Stimulated activated CD4-positive, alpha-beta T cell treated with anti-CD3 and anti-CD28 coated beads, Interleukin-1b, Interleukin-23, amount 100 ng/mL, for 4 hours (primary cell): ENCODE data around the gene IRF8.
"Not testable (repeated sequence)": the region's sequence is repeated elsewhere in the genome, so short reads cannot be mapped to it uniquely, and the experiment has no call there.

Experiments used
- DNase-seq, 2 donors: peaks; one replicate each; pipeline ENCODE4 v3.0.0-alpha.2; 2020; ENCODE audit warnings: low read depth in 2 of 2

The IRF8 gene

DNA sequence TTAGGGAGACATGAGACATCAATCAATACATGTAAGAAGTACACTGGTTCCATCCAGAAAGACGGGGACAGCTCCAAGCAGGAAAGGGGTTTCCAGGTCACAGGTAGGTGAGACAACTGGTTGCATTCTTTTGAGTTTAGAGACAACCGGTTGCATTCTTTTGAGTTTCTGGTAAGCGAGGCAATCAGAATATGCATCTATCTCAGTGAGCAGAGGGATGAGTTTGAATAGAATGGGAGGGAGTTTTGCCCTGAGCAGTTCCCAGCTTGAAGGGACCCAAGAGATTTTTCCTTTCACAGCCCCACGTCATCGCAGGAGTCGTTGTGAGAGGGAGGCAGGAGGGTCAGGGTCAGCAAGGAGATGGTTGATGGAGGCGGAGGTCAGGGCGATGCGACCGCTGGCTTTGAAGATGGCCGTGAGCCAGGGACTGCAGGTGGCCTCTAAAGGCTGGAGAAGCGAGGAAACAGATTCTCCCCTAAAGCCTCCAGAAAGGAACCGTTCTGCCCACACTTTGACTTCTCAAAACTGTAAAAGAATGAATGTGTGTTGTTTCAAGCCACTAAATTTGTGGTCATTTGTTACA is 36.5 kb downstream of the IRF8 start:
- DNase-seq: no peak

DNA sequence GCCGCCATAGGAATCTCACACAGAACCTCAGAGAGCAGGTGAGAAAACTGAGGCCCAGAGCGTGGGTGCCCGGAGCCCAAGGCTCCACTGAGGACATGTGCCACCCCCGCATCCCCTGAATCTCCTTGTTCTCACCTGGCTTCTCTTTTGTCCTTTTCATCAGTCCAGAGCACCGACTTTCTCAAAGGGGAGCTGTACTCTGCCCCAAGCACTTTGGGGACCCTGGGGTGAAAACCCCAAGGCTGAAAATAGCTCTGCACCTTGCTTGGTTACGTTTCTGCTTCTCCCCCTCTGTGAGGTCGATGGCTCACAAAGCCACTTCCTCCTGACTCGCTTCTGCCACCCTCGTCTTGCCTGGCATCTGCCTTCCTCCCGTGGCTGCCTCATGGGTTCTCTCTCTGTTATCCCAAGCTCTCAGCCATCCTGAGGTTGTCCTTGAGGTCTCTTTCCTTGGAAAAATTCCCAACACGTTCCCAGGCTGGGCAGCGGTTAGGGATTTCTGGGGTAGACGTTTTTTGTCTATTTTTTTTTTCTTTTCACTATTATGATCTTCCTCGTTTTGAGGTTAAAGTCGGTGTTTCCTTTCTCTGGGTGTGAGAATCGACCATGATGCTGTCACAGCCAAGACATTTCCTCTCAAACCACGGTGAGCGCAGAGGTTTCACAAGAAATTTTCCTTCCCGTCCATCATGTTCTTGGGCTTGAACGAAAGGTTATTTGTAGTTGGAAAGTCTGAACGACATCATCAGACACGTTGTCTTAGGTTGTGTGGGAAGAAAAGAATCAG is 37.2 kb downstream of the IRF8 start:
- DNase-seq: peak; percentile 52 to 65

DNA sequence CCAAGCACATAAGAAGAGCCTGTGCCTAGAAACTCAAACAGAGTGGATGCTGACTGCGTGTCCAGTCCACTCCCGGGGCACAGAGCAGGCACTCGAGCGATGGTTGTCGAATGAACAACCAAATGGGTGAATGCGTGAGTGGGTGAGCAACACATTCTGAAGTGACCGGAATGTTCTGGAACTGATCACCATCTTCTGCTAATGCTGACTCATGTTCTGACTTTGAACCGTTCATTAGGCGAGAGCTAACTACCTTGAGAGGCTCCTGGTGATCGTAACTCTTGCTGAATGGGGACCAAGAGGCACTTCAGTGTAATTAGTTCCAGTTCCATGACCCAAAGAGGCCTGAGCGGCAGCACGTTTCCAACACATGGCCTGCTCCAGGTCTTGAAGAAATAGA is 37.9 kb downstream of the IRF8 start:
- DNase-seq: peak in 1 of 2 donors; percentile 34

DNA sequence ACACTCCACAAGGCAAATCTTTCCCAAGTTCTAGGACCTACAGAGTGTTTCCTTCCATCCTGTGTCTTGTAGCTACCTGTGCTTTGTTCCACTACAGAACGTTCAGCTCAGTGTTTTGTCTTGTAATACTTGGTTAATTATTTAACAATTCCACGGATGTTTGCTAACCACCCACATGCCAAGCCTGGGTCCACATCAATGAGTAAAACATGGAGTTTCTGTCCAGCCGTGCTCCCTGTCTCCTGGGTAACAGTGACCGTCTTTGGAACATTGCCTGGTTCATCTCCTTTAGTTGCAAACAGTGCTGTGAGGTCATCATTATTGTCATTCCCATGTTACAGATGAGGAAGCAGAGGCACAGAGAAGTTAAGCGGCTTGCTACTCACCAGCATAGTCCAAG is 41.3 kb downstream of the IRF8 start:
- no peak for DNase-seq

DNA sequence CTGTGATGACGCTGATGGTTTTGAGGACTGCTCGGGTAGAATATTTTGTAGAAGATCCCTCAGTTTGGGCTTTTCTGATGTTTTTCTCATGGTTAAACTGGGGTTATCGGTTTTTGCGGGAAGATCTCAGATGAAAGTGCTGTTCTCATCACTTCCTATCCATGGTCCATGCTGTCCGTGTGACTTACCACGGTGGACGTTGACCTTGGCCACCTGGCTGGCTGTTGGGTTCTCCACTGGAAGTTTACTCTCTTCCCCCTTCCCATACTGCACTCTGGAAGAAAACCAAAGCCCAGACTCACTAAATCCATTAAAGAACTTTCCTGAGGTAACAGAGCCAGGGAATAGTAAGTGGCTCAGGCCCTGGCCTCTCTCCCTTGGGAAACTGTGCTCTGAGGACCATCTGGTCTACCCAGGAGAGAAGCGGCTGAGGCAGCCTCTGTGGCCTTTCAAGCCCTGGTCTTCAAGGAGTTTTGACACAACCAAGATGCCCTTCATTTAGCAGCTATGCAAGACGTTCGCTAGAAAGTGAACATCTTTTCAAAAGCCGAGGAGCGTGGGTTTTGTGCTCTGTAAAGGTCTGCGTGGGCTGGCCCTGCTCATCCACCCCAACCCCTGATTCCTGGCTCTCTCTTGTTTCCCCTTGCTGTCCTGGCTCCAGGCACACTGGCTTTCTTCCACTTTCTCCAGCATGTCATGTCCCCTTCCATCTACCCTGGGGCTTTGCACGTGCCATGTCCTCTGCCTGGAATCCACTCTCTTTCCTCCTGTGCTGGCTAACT is 43.1 kb downstream of the IRF8 start:
- DNase-seq: no peak

DNA sequence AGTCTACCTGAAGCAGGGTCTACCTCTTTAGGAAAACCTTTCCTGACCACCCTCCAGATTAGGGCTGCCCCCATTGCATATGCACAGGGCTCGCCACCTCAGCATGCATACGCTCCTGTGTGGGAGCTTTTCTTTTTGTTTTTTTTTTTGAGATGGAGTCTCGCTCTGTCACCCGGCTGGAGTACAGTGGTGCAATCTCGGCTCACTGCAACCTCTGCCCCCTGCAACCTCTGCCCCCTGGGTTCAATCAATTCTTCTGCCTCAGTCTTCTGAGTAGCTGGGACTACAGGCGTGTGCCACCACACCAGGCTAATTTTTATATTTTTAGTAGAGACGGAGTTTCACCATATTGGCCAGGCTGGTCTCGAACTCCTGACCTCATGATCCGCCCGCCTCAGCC is 43.7 kb downstream of the IRF8 start:
- DNase-seq: not testable (repeated sequence)

DNA sequence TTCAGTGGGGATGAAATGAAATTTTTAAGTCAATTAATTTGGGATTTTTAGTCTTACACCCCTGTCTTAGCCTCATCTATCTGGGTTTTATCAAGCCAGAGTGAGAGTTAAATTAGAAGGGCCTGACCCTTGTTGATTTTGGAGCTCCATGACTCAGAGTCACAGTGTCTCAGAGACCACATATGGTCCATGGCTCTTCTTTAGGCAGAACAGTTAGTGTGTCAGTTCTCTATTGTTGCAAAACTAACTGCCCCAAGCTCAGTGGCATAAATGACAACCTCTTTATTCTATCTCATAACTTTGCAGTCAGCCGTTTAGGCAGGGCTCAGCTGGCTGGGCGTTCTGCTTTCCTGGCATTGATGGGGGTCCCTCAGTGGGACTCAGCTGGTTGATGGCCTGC is 44.7 kb downstream of the IRF8 start:
- DNase-seq: no peak

DNA sequence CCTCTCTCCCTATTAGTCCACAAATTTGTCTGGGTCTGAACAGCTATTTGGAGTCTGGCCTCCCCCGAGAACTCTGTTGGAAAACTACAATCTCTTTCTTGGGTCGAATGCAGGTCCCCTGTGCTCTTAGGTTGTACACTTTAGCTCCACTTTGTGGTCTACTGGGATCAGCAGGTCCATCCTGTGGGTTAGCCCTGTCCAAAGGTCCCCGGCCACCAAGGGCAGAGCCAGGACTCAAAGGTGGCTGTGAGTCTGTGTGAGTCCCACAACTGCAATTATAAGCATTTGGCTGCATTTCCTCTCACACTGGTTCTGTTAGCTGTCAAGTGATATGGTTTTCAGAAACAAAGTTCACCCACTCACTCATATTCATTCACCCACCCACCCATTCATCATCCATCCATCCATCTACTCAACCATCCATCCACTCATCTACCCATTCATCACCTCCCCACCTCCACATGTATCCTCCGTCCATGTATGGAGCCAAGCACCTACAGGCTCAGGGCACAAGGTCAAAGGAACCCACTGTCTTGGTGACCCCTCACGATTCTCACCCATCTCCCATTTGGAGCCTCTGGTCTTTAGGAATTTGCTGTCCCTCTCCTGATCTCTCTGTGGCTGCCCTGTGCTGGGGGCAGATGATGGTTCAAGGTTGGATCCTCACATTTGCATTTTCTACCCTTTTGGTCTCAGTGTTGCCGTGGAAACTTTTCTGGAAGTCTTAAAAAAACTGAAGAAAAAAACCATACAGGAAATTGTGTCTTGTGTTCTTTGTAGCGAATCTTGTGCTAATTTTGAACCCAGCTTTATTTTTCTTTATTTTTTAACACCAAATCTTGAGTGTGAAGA is 45.8 kb downstream of the IRF8 start:
- no peak for DNase-seq

DNA sequence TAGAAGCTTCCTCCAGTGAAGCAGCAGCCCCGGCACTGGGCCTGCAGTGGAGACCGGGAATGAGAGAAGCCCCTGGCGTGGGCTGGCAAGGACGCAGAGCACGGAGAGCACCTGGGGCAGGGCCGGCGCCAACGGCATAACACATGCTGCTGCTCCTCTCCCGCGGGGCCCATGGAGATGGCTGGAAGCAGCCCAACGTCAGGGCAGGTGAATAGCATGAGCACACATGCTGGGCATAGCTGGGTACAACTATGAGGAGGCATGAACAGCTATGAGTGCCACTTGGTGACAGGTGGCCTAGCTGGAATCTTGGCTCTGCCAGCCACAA is 46.4 kb downstream of the IRF8 start:
- no peak for DNase-seq

DNA sequence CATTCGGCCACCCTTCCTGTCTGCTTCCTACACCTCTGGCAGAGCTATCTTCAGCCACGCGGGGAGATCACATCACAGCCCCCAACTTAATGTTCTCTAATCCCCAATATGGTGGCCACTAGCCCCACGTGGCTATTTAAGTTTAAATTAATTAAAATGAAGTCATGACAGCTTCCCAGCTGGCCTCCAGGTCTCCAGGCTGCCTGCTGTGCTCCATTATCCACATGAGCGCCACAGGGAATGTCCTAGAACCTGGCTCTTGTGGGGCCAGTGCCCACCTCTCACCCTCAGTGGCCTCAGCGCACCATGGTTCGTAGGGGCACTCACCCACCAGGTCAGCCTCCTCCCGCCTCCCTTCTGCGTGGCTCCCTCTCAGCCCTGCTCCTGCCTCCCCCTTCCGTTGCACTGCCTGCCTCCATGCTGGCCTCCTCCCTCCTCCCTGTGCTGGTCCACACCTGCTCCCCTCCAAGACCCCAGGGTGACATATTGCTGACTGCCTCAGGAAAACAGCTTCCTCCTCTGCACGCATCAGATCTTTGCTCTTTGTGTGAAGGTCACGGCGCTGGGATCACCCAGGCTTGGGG is 47.7 kb downstream of the IRF8 start:
- no peak for DNase-seq

DNA sequence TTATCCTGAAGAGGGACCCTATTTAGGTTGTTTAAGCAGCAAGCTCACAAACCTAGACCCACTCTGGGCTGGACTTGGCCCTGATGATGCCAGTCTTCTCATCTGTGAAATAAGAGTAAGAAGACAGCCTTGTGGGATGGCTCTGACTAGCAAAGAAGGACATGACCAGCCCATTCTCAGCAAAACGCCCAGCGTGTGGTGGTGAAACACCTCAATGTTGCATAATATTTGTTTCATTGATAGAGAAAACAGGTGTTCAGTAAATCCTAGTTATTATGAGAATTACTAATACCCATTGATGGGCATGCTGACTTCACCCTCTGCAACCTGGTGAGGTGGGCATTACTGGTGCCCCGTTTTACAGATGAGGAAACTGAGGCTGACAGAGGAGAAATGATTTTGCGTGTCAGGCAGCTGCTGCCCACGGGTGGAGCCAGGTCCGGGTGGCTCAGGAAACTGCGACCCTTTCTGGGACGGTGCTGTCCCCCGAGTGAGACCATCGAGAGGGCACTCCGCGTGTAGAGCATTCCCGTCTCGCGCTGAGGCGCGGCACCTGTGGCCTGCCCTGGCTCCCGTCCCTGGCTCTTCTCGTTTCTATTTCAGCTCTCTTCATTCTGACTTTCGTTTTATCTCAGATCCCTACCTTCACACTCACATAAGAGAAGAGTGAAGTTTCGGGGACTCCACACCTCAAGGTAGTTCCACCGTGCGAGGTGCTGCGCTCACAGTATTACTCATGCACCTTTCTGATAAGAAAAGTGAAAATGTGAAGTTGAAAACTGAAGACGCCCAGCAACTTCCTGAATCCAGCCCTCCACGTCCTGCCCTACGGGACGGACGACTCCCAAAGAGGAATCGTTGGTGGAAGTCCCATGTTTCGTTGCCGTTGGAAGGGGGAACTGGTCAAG is 48.5 kb downstream of the IRF8 start:
- DNase-seq: peak in 1 of 2 donors; percentile 47

DNA sequence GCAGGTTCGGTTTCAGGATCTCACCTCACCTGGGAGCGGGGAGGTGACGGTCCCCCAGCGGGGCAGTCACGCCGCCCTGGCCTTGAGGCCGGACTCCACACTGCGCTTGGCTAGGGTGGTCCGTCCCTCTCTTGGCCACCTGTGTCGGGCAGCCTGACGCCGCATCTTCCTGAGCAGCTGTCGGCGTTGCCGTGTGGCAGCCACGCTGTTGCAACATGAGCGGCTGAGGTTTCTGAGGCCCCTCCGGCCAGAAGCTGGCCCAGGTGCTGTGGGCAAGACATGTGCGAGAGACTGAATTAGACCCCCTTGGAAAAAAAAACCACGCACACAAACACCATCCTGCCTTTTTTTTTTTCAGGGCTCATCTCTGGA is 49.2 kb downstream of the IRF8 start:
- no peak for DNase-seq

DNA sequence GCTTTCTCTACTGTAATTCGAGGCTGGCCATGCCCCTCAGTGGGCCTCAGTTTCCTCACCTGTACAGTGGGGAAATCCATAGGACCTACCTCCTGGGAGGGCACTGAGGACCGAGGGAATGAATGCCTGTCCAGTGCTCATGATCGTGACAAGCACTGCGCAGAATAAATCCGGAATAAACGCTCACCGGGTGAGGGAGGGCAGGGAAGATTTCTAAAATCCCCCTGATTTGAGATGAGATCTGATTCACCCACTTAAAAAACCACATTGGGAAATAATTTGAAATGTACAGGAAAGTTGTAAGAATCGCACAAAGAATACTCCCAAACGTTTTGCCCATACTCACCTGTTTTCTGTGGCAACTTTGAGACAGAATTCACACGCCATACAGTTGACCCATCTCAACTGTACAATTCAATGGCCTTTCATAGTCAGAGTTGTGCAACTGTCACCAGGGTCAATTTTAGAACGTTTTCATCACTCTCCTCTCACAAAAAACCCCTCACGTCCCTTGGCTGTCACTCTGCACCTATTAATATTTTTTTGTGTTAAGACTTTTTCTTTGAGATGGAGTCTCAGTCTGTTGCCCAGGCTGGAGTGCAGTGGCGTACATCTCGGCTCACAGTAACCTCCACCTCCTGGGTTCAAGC is 49.8 kb downstream of the IRF8 start:
- DNase-seq: no peak

DNA sequence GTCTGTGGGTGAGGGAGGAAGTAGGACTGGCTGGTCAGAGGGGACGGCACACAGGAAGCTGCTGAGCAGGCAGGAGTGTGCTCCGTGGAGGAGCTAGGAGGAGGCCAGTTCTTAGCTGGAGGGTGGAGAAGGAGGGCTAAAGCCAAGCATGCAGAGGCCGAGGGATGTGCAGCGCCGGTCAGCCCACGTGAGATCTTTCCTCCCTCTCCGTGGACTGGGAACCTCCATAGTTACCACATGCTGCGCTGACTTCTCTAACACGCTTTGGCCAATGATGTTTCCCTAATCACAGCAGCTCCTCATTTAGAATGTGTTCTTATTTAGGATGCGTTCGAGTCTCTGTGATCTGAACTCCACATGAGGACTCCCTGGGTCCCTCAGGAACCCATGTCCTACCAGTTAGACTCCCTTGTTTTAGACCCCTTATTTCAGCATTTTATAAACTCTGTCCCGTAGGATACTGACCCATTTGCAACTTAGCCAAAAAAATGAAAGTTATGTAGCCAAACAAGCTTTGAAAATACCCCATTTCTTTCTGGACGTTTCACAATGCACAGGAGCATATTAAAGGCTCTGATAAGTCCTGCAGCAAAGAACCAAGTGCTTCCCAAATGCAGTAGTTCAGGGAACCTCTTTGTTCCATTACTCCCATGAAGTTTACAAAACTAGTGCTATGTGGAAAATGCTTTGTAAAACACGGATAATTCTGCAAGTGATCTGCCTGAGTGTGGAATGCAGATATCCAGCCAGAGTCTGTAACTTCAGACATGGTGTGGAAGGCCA is 51.4 kb downstream of the IRF8 start:
- DNase-seq: no peak

DNA sequence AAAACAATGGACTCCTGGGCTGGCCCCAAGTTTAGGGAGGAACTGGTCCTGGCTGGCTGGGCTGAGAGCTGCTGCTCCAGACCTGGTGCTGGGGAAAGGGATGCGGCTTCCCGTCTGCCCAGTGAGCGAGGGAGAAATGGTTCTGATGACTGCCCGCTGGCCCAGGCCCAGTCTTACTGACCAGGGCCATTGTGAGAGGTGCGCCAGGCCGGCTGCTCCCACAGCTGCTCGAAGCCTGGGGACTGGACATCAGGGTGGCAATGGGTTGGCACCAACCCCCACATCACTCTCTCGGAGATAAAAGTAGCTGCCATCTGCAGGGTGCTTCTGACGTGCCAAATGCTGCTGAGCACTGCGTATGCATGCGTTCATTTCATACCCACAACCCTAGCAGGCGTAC is 53.2 kb downstream of the IRF8 start:
- no peak for DNase-seq

DNA sequence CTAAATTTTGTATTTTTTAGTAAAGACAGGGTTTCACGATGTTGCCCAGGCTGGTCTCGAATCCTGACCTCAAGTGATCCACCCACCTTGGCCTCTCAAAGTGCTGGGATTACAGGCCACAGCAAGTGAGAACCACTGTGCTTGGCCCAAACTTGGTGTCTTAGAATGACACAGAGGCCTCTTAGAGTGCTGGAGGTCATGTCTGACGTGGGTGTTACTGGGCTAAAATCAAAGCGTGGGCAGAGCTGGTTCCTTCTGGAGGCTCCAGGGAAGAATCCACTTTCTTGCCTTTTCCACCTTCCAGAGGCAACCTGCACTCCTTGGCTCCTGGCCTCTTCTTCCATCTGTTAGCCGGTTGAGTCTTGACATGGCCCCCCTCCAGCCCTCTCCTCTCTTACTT is 53.8 kb downstream of the IRF8 start:
- no peak for DNase-seq

DNA sequence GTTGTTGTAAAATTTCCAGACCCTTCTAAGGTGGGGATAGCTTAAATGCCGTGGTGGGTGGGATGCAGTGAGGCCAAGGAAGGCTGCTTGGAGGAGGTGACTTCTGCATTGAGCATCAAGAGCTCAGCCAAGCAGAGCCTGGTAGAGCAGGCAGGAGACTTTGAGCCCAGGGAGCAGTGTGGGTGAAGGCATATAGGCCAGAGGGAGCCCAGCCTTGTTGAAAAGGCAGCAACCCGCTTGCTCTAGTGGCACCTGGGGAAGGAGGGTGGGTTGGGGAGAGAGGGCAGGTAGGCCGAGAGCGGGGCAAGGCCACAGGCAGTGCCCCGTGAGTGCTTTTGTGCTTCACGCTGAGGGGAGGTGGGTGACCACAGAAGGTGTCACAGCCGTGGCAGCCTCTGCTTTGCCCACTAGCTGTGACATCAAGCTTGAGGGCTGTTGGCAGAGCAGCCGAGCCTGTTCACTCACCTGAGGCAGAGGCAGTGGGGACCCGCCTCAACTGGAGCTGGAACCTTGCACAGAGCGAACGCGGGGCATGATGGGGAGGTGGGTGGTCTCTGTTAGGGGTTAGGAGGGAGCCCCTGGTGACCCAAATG is 56.1 kb downstream of the IRF8 start:
- DNase-seq: no peak

DNA sequence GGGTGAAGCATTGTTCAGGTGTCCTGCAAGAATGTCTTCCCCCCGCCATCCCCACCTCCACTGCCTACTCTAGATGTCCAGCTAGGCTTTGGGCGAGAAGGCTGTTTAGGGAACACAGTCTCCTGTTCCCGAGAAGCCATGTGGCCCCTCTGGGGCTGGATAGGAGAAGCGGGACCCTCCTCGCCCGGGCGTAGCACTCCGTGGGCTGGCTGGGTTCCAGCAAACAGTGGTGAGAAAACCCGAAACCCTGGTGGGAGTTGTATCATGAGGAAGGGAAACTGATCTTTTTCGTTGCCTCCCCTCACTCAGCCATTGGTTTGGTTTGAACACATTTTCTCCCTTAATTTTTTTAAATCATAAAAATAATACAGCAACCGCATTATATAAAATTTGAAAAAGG is 56.6 kb downstream of the IRF8 start:
- no peak for DNase-seq

DNA sequence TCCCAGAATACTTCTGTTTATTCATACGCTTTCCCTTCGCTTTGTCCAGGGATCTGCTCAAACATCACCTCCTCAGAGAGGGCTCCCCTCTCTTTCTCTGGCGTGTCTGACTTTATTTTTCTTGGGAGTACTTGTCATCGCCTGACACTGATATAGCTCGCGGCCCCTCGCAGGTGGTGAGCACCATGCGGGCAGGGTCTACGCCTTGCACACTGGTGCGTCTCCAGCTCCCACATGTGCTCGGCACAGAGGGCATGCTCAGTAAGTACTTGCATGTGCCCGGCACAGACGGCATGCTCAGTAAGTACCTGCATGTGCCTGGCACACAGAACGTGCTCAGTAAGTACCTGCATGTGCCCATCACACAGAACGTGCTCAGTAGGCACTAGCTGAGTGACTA is 57.5 kb downstream of the IRF8 start:
- no peak for DNase-seq
